Measurements from ENCODE around the gene DNAJC16.

DNA sequence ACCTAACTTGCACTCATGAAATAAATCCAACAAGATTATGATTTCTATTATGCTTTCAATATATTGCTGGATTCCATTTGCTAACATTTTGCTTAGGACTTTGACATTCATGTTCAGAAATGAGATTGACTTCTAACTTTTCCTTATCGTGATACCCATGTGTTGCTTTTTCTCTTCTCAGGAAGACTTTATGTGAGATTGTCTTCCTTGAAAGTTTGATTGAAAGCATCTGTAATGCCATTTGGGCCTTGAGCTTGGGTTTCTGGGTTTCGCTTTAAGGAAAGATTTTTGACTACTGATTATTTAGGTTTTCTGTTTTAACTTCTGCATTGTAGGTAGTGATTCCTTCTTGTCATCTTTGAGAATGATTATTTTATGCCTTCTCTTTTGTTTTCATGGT is 30.4 kb downstream of the DNAJC16 start:
- no peak for TF ChIP-seq CTCF (IDR thresholded peaks at IDR 0.05; ENCODE audit: low read depth, low read length)
- TF ChIP-seq EZH2phosphoT487 (IDR thresholded peaks at IDR 0.05; ENCODE audit: low read depth), result no peak

Measured in OCI-LY3 (cell line).